OCI-LY3 (cell line): Measurements from ENCODE around the gene PTPRH.

ENCODE experiments used
- H2AFZ ChIP-seq: fragments of 200-600, 300-600 bp; shearing (Covaris generic); 2 replicates; pipeline ENCODE4 v1.6.0; 2014; ENCODE audit warnings: antibody characterized with exemption, low read depth, low read length
- H3K27ac ChIP-seq: fragments of 200-600, 300-600 bp; sonication (generic); 2 replicates; pipeline ENCODE4 v1.5.1; 2014; ENCODE audit warnings: mild to moderate bottlenecking, low read length, moderate library complexity, mixed read lengths
- H3K27me3 ChIP-seq: fragments of 200-600, 300-600 bp; sonication (generic); 2 replicates; pipeline ENCODE4 v1.6.1; 2014; ENCODE audit warnings: low read depth, low read length, mixed read lengths
- H3K36me3 ChIP-seq: fragments of 200-600, 300-600 bp; sonication (generic); replicated peaks from 2 replicates; pipeline ENCODE3; 2014; ENCODE audit warnings: low read depth, low read length, mixed read lengths
- H3K4me1 ChIP-seq: fragments of 300-600, 200-600 bp; sonication (generic); 2 replicates; pipeline ENCODE4 v1.6.1; 2014; ENCODE audit warnings: low read length, mixed read lengths
- H3K4me2 ChIP-seq: fragments of 200-600, 300-600 bp; sonication (generic); 2 replicates; pipeline ENCODE4 v1.6.1; 2014; ENCODE audit warnings: low read length, mixed read lengths
- H3K4me3 ChIP-seq: fragments of 300-600, 200-600 bp; sonication (generic); 2 replicates; pipeline ENCODE4 v1.5.1; 2014; ENCODE audit warnings: antibody characterized with exemption, mild to moderate bottlenecking, low read length, moderate library complexity
- H3K79me2 ChIP-seq: fragments of 300-600, 200-600 bp; shearing (Covaris generic); 2 replicates; pipeline ENCODE4 v1.6.1; 2014; ENCODE audit warnings: mild to moderate bottlenecking, low read length, mixed read lengths
- H3K9ac ChIP-seq: fragments of 300-600, 200-600 bp; shearing (Covaris generic); 2 replicates; pipeline ENCODE4 v1.6.0; 2014; ENCODE audit warnings: mild to moderate bottlenecking, low read length, moderate library complexity
- H3K9me3 ChIP-seq: fragments of 200-600, 300-600 bp; shearing (Covaris generic); 2 replicates; pipeline ENCODE4 v1.6.1; 2014; ENCODE audit warnings: low read length, mixed read lengths; ENCODE audit not compliant: insufficient read depth
- H4K20me1 ChIP-seq: fragments of 200-600, 300-600 bp; sonication (generic); 2 replicates; pipeline ENCODE4 v1.6.1; 2016; ENCODE audit warnings: low read length, mixed read lengths; ENCODE audit not compliant: insufficient read depth
- EZH2phosphoT487 ChIP-seq: fragments of 200-600 bp; shearing (Covaris generic); IDR thresholded peaks from 2 replicates; pipeline ENCODE4 v1.6.1; 2018; ENCODE audit warnings: antibody characterized with exemption, mixed run types, low read depth
- TF ChIP-seq, protein P1 (sequence below): fragments of 200-600, 300-600 bp; sonication (generic); IDR thresholded peaks from 2 replicates; pipeline ENCODE4 v1.5.1; 2014; ENCODE audit warnings: antibody characterized with exemption, low read length, low read depth

PTPRH gene

DNA sequence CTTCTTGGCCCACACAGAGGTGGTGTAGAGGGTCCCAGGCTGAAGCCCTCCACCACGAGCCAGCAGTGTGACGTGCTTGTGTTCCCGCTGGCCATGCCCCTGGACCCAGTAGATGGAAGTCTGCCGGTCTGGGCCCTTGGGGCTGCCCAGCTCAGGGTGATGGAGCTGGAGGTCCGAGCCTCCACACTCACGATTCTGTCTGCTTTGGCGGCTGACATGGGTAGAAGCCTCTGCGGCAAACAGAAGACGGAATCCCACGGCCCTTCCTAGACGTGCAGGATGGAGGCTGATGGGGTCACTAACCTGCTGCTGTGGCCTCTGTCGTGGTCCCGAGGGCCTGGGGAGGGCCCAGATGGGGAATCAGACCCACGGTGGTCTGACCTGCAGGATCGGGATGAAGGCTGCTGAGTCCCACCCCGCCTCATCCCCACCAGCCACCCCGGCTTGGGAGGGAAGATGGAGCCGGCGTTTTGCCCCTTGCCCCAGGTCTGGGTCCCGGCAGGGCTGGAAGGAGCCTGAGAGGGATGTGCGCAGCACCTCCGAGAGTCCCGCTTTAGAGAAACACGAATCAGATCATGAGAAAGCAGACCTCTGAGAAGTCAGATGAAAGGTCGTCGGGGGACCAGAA is 14.9 kb upstream of the PTPRH start:
- H3K27ac ChIP-seq: no peak overlapping the region
- H3K4me1 ChIP-seq: no peaks in the 10 kb centered on the region
- H3K4me2 ChIP-seq: no peak overlapping the region
- H2AFZ ChIP-seq: no peak overlapping the region
- H3K9me3 ChIP-seq: no peaks in the 10 kb centered on the region
- H3K27me3 ChIP-seq: no peaks in the 10 kb centered on the region
- no peaks in the 10 kb centered on the region for H3K79me2 ChIP-seq
- no peak for TF ChIP-seq EZH2phosphoT487
- no peaks in the 10 kb centered on the region for H4K20me1 ChIP-seq
- H3K36me3 ChIP-seq: peaks cover 69% of the 10 kb centered on the region
- no peak overlapping the region for H3K9ac ChIP-seq
- H3K4me3 ChIP-seq: no peak overlapping the region

DNA sequence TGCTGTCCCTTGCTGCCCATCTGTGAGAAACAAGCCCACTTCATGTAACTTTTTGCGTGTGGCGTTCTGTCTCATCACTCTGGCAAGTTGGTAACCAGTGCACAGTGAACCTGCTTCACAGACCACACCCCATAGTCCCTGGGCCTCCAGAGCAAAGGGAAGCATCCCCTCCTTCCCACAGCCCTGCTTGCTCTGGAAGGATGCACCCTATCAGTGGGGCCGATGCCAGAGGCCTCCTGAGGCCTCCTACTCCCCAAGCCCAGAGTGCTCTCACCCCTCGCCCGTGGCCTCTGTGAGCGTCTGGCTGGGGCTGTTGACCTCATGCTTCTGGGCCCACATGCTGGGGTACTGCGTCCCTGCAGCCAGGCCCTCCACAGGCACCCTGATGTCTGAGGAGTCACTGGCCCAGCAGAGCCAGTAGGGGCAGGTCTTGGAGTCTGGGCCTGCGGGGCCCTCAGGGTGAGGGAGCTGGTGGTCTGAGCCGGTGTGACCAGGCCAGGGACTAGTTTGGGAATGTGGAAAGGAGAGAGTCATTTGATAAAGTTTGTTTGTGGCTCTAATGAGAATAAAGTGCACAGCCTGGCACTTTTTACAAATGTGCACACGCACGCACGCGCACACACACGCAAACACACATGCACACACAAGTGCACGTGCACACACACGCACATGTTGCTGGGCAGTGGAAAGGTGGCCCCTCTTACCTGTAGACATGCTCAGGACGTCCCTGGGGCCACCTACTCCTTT is 14.2 kb upstream of the PTPRH start:
- TF ChIP-seq, protein P1, sequence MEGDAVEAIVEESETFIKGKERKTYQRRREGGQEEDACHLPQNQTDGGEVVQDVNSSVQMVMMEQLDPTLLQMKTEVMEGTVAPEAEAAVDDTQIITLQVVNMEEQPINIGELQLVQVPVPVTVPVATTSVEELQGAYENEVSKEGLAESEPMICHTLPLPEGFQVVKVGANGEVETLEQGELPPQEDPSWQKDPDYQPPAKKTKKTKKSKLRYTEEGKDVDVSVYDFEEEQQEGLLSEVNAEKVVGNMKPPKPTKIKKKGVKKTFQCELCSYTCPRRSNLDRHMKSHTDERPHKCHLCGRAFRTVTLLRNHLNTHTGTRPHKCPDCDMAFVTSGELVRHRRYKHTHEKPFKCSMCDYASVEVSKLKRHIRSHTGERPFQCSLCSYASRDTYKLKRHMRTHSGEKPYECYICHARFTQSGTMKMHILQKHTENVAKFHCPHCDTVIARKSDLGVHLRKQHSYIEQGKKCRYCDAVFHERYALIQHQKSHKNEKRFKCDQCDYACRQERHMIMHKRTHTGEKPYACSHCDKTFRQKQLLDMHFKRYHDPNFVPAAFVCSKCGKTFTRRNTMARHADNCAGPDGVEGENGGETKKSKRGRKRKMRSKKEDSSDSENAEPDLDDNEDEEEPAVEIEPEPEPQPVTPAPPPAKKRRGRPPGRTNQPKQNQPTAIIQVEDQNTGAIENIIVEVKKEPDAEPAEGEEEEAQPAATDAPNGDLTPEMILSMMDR: no peak
- TF ChIP-seq EZH2phosphoT487: no peak
- H4K20me1 ChIP-seq: no peaks in the 10 kb centered on the region

DNA sequence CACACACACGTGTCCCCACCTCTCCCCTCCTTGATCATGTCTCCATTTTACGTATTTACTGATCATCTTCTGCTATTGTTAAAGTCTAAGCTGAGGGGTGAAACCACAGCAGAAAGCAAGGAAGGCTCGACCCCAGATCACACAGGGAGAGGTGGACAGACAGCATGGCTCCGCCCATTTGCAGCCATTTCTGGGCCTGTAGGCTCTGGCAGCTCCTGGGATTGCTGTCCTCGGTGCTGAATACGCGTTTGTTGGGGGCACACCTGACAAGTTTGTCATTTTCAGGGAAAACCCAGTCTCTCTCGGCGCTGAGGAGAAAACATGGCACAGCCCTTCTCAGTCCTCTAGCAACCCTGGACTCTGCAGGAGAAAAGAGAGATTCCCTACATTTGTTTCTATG is 11.2 kb upstream of the PTPRH start:
- no peaks in the 10 kb centered on the region for H3K9me3 ChIP-seq
- H3K4me2 ChIP-seq: no peak overlapping the region
- H3K36me3 ChIP-seq: peaks cover 37% of the 10 kb centered on the region
- no peak overlapping the region for H3K9ac ChIP-seq
- H3K79me2 ChIP-seq: no peaks in the 10 kb centered on the region
- H3K27me3 ChIP-seq: no peaks in the 10 kb centered on the region
- H4K20me1 ChIP-seq: no peaks in the 10 kb centered on the region
- H3K4me3 ChIP-seq: no peak overlapping the region
- no peaks in the 10 kb centered on the region for H3K4me1 ChIP-seq
- no peak overlapping the region for H2AFZ ChIP-seq
- no peak overlapping the region for H3K27ac ChIP-seq
- TF ChIP-seq EZH2phosphoT487: no peak
- TF ChIP-seq, protein P1: no peak

More for the DNA sequence above, 14.2 kb upstream of the PTPRH start:
- Histone ChIP-seq H2AFZ (no peak overlapping the region), H3K36me3 (peaks cover 63% of the 10 kb centered on the region), H3K27ac (no peak overlapping the region), H3K27me3 (no peaks in the 10 kb centered on the region), H3K9ac (no peak overlapping the region), H3K4me3 (no peak overlapping the region), H3K4me2 (no peak overlapping the region), H3K4me1 (no peaks in the 10 kb centered on the region), H3K79me2 (no peaks in the 10 kb centered on the region), H3K9me3 (no peaks in the 10 kb centered on the region)

DNA sequence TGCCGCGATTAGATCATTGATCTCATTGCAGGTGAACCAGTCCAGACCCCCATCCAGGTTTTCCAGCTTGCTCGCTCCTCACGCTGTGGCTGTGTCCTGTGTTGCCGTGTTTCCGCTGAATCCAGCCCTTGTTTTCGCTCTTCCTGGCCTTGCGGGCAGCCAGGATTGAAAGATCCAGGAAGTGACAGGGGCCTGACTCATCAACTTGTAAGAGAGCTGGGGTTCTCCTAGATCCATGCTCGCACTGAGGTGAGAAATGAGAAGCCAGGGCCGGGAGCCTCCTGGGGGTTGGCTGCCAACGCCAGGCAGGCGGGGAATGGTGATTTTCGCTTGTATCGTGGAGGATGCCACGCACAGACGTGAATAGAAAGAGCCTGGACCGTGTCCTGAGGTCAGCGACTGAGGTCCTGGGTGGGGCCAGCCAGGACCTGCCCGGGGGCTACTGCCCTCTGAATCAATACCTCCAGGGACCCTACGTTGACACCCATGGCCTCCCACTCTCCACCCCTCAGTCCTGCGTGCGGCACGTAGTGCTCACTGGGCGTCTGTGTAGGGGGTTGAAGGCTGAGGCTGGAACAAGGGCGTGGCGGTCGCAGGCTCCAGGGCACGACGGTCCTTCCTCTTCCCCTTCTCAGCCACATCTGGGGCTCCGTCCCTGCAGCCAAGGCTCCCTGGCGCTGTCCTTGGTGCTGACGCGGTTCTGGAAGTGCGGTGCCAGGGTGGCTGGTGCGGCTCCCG is 7.3 kb upstream of the PTPRH start:
- Histone ChIP-seq H3K27ac (no peak overlapping the region), H3K9me3 (peaks cover 7% of the 10 kb centered on the region), H2AFZ (no peak overlapping the region), H4K20me1 (no peaks in the 10 kb centered on the region), H3K27me3 (no peaks in the 10 kb centered on the region), H3K4me1 (no peaks in the 10 kb centered on the region), H3K9ac (no peak overlapping the region), H3K4me3 (no peak overlapping the region), H3K36me3 (peaks cover 18% of the 10 kb centered on the region), H3K79me2 (no peaks in the 10 kb centered on the region), H3K4me2 (no peak overlapping the region)
- TF ChIP-seq, protein P1: no peak
- no peak for TF ChIP-seq EZH2phosphoT487
